CD4-positive, alpha-beta T cell treated with Interleukin-2 at 100 ng/mL for 4 hours (primary cell): Measurements from ENCODE around the gene SETD1A.
A peak's percentile ranks its signal among the peaks of the same experiment; 100 is the strongest.
"Not testable (repeated sequence)": the region's sequence is repeated elsewhere in the genome, so short reads cannot be mapped to it uniquely, and the experiment has no call there.

Experiments
- DNase-seq: peaks from one replicate; pipeline ENCODE4 v3.0.0-alpha.2; 2020; ENCODE audit warnings: low spot score

Gene SETD1A

DNA sequence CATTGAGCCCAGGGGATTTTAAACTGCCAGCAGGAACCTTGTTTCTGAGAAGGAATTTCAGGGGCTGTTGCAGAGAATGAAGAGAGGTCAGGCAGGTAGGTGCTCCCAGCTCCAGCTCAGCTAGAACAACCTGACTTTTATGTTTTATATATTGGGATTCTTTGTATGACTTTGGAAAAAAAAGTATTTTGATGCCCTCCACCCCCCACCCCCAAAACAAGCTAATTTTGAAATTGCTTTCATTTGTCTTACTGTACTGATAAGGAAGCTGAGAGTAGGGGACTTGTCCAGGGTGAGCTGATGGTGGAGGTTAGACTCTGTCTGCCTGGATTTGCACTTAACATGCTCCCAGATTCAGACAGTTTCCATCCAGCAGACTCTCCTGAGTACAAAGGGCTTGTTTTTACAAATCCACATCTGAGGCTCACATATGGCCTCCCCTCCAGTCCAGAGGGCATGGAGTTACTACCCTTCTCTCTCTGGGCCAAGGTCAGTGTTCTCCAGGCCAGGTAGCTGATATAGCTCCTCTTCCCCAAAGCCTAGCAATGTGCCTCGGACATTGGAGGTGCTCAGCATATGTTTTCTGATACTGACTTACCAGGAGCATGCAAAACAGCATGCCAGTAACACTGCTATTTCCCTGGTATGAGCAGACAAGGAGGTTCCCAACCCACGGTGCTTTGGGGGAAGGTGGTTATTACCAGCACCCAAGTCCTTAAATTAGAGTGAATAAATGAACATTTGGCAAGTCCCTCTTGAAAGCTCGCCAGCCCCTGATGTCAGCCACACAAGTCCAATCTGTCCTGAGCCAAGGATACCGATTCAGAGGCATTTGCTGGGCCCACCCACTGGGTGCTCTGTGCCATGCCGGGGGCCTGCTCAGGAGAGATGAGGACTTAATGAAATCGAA, 41.6 kb downstream of the SETD1A start:
- DNase-seq: no peak

DNA sequence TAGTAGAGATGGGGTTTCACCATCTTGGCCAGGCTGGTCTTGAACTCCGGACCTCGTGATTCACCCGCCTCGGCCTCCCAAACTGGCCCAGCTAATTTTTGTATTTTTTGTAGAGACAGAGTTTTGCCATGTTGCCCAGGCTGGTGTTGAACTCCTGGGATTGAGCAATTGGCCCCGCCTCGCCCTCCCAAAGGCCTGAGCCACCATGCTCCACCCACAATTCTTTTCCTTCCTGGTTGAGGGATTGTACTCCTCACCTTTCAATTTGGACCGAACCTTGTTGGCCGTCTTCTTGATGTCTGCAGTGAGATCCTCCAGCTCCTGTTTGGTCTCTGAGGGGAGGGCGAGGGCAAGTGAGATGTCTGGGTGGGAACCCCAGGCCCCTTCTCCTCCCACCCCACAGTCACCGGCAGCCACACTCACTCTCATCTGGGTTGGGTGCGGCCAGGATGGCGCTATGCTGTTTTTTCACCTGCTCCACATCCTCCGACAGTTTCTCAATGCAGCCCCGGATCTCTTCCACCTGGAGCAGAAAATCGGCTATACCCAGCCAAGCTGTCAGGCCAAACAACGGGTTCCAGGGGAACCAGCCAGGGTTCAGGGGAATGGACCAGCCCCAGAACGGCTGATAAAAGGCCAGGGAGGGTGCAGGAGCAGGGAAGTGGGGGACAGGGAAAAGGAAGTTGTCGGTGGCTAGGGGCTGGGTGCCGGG, 43.3 kb downstream of the SETD1A start:
- DNase-seq: no peak

DNA sequence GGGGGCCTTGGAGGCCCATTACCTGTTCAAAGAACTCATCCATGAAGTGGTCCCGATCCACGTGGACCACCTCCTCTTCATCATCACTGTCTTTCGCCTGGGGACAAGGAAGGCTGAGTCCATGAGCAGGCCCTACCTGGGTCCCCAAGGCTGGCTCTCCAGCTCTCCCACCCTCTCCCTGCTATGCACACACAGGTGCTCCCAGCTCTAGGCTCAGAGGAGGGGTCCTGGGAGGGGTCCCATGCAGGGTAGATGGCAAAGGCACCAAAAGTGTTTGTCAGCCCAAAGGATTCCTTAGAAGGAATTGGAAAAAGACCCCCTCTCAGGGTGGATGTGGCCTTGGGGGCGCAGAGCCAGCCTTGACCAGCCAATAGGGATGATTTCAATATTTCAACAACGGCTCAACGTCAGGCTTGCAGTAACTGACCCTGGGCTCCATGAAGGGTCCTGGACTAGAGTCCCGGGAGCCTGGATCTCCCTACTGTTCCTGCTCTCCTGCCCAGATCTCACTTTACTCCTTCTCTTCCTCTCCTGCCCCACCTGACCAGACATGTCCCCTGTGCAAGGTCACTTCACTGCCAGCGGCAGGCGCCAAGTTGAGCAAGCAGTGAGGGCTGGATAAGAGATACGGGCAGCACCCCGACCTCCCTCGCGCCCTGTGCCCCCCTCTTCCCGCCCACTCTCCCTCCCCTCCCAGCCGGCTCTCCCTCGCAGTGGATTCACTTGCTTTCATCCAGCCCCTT, 44.1 kb downstream of the SETD1A start:
- no peak for DNase-seq

DNA sequence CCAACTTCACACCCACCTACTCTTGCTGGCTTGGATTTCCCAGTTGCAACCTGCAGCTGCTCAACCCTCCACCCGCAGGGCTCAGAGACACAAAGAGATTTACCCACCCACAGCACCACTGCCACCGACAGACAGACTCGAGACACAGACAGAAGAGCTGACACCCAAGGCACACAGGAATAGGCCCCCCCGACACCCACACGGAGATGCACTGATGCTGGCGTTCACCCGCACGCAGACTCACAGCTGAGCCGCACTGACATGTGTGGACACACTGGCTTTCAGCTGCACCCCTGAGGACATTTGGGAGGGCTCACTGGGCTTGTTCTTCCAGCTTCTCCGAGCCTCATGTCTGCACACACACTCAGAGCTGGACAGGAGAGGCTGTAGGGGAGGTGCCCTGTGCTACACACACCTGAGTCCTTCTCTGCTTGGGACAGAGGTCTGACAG, 44.7 kb downstream of the SETD1A start:
- DNase-seq: no peak

DNA sequence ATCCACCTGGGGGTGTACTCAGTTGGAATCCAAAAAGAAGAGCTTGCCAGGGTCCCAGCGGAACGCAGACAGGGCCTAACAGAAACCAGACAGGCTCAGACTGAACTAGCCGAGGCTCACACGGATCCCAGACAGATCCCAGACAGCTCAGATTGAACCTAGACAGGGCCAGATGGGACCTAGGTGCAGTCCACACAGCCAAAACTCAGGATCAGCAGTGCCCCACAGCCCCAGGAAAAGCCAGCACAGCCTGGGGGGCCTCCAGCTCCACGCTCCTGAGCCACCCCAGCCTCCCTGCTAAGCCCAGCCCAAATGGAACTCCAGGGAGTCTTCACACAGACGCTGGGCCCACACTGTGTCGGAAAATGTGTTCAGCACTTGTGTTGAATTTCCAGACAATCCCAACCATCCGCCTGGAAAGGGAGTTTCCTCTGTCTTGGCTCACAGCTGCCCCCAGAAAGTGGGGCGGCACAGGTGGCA, 45.3 kb downstream of the SETD1A start:
- DNase-seq: no peak

DNA sequence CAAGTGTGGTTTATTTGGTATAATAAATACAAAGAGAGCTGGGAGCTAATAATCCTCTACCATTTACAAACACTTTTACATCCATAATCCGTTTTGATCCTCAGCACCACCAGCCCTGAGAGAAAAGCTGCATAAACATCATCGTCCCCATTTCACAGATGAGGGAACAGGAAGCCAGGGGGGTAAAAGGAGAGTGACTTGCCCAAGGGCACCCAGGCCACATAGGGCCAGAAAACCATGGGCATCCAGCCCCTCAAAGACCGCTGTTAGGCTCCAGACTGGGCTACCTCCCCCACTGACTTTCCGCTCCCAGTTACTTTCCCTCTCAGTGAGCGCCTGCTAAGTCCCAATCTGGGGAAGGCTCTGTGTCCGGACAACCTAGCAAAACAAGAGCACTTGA, 46.2 kb downstream of the SETD1A start:
- DNase-seq: no peak

DNA sequence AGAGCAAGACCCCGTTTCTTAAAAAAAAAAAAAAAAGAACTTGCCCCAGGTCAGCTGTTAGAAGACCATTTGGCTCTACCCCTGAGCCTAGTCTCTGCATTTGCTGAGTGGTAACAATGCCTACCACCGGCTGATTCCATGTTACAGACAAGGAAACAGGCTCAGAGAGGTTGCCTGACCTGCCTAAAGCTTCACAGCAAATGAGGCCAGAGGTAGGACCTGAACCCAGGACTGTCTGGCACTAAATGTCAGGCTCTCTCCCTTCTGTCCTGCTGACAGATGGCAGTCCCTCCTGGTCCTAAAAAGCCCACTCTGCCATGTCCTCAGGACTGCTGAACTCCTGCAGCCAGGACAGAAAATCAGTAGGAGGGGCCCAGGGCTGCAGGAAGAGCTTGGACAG, 47.1 kb downstream of the SETD1A start:
- no peak for DNase-seq

DNA sequence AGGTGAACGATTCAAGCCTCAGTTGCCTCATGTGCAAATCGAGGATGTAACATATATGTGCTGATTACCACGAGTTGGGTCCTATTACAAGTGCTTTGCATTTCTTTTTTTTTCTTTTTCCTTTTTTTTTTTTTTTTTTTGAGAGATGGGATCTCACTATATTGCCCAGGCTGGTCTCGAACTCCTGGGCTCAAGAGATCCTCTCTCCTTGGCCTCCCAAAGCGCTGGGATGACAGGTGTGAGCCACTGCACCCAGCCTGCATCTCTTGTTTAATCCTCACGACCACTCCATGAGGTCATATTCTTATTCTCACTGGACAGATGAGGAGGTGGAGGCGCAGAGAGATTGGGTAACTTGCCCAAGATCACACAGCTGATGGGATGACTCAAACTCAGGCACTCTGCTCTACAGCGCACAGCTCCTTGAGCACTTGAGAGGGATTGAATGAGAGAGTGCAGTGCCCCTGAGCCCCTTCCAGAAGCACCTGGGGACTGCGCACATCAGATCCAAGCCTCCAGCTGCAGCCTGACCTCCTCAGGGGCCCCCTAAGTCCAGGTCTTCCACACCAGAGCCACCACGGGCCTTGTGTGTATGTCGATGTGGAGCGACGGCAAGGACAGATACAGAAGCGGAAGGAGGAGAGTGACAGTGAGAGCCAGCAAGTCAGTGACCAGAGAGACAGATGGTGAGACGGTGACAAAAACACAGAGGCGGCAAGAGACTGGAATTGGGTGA, 48.0 kb downstream of the SETD1A start:
- no peak for DNase-seq

DNA sequence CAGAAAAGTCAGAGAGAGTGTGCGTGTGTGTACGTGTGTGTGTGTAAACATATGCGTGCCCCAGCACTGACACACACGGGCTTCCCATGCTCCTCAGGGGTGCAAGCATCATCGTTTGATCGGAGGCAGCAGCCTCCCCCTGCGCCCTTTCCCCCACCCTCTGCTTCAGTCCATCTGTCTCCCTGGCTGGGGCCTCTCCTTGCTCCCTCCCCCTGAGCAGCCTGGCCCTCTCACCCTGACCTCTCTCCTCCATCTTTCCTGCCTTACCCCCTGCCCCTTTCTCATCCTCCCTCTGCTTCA, 48.5 kb downstream of the SETD1A start:
- DNase-seq: no peak

DNA sequence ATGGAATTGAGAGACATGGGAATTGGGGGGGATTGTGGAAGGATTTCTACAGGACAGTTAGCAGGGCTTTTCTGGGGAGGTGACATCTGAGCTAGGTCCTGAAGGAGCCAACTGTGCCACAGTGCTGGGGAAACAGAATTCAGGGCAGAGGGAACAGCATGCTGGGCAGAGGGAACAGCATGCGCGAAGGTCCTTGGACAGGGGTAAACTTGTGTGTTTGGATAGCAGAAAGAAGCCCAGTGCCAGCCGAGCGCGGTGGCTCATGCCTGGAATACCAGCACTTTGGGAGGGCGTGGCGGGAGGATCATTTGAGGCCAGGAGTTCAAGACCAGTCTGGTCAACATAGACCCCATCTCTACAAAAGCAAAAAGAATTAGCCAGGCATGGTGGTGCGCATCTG, 49.0 kb downstream of the SETD1A start:
- DNase-seq: no peak

DNA sequence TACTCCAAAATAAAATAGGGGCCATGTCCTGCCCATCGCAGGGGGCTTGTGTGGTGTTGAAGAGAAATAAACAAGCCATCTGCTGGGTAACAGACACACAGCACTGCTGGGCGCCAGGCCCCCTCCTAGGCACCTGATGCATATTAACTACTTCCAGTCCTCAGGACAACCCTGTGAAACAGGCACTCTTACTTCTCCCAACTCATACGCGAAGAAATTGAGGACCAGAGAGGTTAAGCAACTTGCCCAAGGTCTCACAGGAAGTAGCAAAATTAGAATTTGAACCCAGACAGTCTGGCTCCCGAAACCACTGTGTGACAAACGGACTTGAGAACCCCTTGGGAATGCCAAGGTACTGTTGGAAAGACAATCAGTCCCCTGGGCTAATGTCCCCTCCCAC, 50.1 kb downstream of the SETD1A start:
- no peak for DNase-seq

DNA sequence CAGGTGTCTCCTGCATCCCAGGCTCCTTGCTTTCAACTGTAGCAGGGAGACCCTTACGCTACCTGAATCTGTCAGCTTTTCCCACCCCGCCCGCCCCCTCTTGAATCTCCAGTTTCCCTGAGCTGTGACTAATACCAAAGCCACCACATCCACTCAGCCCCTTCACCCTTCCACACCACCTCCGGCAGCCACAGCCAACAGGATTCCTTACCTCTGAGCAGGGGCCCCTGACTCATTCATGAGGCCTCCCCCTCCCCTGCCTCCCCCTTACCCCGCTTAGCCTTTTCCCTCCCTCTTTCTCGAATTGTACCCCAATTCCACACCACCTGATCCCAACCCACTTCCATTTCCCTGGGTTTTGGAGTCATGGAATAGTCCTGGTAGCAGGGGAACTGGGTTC, 50.6 kb downstream of the SETD1A start:
- no peak for DNase-seq

DNA sequence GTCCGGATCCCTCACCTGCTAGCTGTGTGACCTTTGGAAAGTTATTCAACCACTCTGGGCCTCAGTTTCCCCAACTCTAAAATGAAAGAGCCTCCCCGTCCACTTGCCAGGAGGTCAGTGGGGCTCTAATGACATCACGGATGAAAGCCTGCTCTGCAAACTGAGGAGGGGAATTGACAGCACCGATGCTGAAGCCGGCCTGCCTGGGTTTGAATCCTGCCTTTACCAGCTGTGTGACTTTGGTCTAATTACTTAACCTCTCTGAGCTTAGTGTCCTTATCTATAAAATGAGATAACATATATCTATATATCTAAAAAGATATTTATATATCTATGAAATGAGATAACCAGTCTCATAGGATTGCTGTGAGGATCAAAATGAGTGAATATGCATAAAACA, 51.0 kb downstream of the SETD1A start:
- DNase-seq: no peak

DNA sequence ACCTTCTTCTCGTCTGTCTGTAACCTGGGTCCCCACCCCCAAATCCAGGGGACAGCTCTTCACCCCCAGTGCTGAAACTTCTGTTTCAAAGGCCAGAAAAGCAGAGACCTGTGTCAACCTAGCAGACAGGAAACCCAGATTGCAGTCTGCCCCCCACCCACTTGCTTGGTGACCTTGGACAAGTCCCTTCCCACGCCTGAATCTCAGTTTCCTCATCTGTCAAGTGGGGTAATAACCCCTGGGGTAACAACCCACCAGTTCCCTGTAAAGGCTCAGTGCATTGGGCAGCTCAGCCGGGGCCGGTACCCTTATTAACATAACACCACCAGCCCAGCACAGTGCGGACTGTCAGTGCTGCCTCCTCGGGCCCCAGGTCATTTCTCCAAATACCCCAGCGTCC, 51.6 kb downstream of the SETD1A start:
- no peak for DNase-seq

DNA sequence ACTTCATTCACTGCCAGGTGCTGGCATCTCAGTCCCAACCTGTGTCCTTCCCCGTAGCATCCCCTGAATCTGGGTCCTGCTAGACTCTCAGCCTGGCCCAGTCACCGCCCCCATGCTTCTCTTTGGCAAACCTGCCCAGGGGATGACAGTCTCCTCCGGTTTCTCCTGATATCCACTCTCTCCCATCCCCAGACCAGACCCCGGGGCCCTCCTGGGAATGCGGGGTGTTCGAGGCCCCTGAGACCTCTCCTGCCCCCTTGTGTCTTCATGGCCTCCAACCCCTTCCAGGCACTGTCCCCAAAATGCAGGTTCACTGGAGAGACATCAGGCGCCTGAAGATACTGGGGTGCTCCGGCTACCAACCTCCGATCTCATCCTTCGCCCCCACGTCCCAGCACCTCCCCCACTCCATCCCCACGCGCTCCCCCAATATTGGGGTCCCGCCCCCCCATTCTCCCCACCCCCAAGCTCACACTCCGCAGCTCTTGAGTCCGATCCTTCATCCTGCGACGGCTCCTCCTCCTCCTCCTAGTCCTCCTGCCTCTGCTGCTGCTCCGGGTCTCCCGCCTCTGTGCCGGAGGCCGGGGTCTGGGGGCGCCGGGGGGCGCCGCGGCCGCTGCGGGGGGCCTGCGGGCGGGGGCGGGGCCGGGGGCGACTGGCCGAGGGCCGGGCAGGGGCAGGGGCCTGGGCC, 52.5 kb downstream of the SETD1A start:
- DNase-seq: no peak

DNA sequence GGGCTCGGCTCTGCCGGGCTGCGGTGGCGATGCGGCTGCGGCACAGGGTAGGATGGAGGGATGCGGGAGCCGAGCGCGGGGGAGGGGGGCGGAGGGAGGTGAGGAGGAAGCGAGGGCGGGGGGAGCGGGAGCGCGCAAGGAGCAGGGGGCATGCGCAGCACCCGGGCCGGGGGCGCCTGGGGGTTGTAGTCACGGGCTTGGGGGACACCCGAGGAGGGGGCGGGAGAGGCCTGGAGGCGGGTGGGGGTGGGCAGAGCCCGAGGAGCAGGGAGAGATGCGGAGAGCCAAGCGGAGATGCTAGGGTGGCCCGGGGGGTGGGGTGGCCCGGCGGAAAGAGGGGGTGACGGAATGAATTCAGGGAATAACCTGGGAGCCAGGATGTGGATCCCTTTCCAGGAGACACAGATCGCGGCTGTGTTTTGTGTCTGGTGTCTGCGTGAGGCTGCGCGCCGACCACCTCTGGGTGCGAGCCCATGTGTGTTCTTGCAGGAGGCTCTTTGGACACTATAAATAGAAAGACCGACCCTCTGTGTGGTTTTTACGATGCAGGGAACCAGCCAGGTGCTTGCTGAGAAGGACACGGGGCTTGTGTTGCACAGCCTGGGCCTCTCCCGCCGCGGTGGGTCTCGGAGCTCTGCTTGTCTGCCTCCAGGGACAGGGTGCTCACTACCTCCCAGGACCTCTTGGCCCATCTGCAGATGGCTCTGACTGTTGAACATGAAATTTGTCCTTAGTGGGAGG, 53.2 kb downstream of the SETD1A start, which contains the start of gene STX1B:
STX1B (minus strand) TSS at position 54 of the 741 bp plus-strand sequence. CDS start 242 bp downstream, outside the sequence.
- peak; percentile 22 for DNase-seq

DNA sequence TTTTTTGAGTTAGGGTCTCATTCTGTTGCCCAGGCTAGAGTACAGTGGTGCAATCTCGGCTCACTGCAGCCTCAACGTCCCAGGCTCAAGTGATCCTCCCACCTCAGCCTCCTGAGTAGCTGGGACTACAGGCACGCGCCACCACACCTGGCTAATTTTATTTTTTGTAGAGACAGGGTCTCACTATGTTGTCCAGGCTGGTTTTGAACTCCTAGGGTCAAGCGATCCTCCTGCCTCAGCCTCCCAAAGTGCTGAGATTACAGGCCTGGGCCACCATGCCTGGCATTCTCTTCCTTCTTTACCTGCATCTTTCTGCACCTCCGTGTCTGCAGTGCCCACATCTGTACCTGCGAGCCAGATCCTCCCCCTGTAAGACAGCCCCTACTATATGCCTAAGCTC, 54.3 kb downstream of the SETD1A start:
- DNase-seq: not testable (repeated sequence)

DNA sequence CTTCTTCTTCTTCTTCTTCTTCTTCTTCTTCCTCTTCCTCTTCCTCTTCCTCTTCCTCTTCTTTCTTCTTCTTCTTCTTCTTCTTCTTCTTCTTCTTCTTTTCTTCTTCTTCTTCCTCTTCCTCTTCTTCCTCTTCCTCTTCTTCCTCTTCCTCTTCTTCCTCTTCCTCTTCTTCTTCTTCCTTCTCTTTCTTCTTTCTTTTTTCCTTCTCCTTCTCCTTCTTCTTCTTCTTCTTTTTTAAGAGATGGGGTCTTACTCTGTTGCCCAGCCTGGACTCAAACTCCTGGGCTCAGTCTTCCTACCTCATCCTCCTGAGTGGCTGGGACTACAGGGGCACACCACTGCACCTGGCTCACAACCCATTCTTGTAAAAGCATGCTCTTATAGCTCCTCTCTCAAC, 55.7 kb downstream of the SETD1A start:
- DNase-seq: not testable (repeated sequence)

DNA sequence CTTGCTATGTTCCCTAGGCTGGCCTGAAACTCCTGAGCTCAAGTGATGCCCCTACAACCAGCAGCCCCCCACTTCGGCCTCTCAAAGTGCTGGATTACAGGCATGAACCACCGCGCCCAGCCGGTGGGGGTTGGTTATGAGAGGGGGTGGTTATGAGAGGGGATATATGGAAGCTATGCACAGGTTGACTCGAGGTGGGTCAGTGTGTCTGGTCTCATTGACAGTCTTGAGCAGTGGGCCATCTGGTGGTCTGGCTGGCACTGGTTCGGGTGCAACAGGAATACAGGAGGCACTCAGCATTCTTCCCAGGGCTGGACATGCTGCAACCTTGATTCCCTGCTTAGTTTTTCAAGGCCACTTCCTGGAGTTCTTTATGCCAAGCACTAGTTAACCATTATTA, 58.5 kb downstream of the SETD1A start:
- no peak for DNase-seq

DNA sequence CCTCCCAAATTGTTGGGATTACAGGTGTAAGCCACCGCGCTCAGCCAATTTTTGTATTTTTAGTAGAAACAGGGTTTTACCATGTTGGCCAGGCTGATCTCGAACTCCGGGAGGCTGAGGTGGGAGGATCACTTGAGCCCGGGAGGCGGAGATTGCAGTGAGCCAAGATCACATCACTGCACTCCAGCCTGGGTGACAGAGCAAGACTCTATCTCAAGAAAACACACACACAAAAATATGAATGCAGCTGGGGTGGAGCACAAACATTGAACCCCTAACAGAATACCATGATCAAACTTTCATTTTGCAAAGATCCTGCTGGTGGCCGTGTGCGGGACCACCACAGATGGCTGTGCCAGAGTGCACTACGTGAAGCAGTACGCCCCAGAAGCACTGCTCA, 60.2 kb downstream of the SETD1A start:
- DNase-seq: not testable (repeated sequence)

DNA sequence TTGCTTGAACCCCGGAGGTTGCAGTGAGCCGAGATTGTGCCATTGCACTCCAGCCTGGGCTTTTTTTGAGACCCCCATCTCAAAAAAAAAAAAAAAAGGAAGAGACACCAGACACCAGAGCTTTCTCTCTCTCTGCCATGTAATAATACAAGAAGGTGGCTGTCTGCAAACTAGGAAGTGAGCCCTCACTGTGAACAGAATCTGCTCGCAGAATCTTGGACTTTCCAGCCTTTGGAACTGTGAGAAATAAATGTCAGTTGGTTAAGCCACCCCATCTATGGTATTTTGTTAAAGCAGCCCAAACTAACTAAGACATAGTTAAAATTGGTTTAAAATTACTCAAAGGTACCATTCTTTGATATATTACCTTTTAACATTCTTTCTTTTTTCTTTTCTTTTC, 63.0 kb downstream of the SETD1A start:
- no peak for DNase-seq
